ENCODE results near the gene ARF1.

- peak in 1 of 3 experiments; percentile 12 for TF ChIP-seq CTCF (optimal IDR thresholded peaks at IDR 0.05 in 1 of 3, IDR thresholded peaks at IDR 0.05 in 1 of 3, conservative IDR thresholded peaks at IDR 0.05 in 1 of 3; ENCODE audit: extremely low read depth in 1 of 3, insufficient read depth in 2 of 3, low read length in 3 of 3)
- TF ChIP-seq EZH2 (IDR thresholded peaks at IDR 0.05; ENCODE audit: low read length), result no peak
These were observed at the start of gene ARF1 for GRCh38 chr1:228082214-228082917.

All from keratinocyte (primary cell).